ENCODE measurements around the gene DSCAML1.

The DSCAML1 gene

DNA sequence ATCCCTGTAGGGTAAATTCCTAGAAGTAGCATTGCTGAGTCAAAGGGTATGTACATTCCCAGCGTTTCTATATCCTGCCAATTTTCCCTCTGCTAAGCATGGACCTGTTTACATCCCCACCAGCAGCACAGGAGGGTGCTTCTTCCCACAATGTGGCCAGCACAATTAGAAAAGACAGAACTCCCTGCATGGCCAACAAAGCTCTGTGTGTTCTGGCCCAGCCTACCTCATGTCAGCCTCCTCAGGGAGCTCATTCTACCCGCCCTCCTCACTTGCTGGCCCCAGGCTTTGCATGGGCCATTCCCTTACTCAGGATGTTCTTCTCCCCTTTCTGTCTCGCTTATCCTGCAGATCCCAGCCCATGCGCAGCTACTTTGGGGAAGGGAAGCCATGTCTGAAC, 186.1 kb downstream of the DSCAML1 start:
- DNase-seq (ENCODE audit: low spot score): no peak

DNA sequence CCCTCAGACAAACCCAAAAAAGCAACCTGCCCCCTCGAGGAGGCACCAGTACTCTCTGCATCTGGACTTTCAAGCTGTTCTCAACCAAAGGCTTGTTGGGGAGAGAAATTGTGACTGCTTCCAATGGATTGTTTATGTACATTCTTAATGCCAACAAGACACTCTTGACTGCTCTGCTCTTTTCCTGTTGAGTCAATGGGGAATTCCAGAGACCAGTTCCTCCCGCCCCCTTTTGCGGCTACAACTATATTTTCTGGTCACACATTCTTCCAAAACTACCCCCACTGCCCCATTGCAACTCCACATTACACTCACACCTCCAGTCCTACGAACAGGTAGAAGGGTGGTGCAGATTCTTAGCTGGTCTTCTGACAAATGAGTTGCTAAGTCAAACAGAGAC, 187.0 kb downstream of the DSCAML1 start:
- no peak for DNase-seq (ENCODE audit: low spot score)

DNA sequence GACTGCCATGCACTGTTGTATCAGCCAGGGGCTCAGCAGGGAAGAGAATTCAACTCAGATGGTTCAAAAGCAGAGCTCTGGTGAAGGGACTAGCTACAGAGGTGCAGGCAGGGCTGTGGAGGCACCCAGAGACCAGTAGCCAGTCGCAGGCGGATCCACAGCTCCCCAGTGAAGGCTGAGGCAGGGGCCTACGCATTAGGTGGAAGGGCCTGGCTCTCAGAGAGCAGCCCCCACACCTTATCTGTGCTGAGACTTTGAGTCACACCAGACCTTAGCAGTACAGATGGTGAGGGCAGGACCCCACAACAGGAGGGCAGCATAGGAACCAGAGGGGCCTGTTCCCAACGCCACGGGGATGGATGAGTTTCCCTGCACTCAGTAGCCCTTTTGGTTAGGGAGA, 189.6 kb downstream of the DSCAML1 start:
- DNase-seq (ENCODE audit: low spot score): no peak

DNA sequence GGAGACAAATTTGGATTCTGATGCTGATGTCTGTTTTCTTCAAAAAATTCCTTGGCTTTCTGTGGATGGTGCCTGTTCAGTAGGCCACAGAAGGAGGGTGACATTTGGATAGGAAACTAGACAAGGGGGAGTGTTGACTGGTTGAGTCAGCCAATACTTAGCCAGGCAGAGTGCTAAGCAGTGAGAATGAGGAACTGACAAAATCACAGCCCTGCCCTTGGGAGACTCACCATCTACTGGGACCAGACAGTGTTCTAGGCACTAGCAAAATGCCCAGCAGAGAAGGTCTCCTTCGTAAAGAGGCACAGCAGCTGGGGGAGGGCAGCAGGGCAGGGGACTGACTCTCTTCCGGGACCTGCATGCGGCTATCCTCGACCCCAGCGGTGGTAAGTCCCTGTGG, 190.2 kb downstream of the DSCAML1 start:
- no peak for DNase-seq (ENCODE audit: low spot score)

DNA sequence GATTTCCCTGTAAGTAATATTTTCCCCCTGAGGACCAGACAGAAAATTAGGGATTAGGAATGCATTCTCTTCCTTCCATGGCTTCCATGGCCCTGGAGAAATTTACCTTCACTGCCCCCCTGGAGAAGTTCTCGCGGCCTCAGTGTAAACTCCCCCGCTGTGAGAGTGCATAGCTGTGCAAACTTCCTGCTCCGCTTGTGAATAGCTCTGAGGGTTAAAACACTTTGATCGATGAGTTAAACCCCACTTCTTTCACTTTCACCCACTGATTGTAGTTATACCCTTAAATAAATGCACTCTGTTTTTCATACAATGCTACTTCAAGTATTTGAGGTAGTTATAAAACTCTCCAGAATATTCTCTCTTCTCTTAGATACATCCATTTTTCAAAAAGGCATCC, 190.8 kb downstream of the DSCAML1 start:
- DNase-seq (ENCODE audit: low spot score): no peak

DNA sequence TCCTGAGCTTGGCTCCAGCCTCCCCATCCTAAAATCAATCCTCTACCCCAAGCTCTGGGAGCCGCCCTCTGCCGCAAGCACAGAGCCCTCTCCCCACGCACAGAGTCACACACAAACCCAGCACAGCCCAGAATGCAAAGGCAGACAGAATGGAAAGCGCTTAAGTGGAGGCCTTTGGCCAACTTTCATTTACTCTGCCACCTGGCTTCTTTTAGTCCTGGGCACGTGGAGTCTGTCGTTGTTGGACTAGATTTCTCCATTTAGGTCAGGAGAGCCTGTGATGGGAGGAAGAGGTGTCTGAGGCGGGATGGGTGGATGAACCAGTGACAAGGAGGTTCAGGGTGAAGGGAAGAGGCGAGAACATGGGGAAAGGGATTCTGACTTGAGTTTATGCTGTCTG, 191.7 kb downstream of the DSCAML1 start:
- no peak for DNase-seq (ENCODE audit: low spot score)

DNA sequence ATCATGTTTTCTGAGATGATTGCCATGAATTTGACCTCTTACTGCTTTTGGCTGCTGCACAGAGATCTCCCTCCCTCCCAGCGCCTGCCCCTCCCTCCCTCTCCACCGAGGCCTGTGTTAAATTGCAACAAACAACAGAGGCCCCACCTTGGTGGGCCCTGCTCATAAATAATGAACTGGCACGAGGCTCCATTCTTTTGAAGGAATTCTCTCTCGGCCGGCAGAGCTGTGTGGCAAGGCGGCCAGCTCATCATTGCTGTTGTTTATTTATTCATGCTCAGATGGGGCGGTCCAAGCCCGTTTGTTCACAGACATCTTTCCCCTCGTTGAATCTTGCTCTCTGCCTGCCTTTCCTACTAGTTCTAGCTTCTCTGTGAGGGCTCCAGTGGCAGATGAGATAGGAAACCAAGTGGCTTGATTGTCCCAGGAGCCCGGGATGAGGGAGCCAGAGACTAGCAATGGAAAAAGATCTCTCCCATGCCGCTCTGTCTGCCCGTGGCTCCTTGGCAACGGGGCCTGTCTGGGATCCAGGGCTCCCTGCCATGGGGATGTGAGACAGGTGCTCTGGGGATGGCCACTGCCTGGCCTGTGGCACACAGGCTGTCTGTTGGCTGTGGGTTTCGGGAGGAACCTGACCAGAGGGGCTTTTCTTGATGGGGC, 192.6 kb downstream of the DSCAML1 start:
- no peak for DNase-seq (ENCODE audit: low spot score)

DNA sequence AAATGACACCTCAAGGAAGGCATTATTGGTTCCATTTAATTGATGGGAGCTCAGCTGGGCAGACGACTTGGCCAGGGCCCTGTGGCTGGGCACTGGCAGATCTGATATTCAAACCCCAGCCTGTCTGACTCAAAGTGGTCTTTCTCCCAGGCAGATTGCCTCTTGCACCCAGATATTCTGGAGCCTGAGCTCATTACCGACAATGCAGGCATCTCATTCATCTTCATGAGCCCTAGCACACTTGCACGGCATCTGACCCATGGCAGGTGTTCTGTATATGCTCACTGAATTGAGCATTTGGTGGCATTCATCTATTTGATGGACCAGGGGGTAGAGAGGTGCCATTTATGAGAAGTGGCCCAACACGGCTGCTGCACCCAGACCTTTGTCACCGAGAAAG, 193.1 kb downstream of the DSCAML1 start:
- DNase-seq (ENCODE audit: low spot score): no peak

DNA sequence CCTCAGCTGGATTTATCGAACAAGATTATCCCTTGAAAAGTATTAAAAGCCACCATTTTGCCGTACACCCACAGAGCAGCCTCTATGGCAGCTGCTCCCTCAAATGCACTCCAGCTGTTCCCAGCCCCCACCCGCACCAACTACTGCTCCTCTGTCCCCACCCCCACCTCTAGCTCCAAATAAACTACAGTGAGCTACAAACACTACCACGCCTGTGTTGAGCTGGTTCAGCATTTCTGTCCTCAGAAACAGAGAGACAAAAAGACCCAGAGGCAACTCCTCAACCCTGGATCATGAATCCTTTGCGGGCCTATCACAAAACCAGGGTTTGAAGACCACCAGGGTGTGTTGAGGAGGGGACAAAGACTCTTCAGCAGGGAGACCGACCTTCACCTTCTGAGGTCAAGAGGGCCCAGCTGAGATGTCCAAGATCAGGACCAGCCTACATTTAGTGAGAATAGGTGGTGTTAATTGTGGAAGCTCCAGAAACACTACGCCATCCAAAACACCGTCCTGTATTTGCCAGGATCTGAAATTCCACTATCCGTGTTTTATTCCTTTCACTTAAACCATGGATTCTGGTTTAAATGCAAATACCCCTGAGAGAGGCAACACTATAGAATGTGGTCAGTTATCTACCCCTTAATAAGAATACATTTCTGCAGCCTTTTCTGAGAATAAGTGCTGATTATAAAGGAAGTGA, 195.9 kb downstream of the DSCAML1 start:
- no peak for DNase-seq (ENCODE audit: low spot score)

DNA sequence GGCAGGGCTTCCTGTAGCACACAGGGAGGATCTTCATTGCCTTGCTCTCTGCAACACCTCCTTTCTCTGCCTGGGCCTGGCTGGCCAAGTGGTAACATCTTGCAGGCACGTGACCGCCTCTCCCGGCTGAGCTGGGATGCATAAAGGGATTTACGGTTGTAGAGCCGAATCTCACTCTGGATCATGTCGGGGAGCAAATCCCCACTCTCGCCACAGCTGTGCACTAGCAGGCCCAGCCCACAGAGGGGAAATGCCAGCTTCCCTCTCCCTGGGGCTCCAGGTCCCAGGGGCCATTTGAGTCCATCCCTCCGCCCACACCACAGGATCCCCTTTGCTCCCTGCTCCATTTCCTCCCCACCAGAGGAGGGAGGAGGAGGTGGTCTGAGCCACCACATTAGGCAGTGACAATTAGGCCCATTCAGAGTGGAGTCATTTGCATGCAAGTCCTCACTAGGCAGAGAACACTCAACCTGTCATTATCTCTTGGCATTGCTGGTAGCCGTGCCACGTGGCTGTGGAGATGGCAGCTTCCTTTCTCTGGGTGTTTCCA, 196.7 kb downstream of the DSCAML1 start:
- no peak for DNase-seq (ENCODE audit: low spot score)

DNA sequence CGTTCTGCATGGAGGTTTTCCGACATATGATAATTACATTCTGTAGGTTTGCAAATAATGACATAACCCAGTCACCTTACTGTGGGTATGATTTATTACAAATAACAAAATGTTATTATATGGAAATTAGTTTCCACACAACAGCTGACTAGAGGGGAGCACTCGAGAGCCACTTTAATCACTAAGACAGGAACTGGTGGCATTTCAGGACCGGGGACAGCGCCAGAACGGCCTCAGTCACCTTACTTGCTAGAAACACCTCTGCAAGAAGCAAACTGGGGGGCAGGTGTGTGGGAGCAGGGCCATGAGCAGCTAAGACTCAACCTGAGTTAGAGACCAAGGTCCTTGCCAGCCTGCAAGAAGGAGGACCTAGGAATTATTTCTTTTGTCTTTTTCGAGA, 199.9 kb downstream of the DSCAML1 start:
- DNase-seq (ENCODE audit: low spot score): no peak

DNA sequence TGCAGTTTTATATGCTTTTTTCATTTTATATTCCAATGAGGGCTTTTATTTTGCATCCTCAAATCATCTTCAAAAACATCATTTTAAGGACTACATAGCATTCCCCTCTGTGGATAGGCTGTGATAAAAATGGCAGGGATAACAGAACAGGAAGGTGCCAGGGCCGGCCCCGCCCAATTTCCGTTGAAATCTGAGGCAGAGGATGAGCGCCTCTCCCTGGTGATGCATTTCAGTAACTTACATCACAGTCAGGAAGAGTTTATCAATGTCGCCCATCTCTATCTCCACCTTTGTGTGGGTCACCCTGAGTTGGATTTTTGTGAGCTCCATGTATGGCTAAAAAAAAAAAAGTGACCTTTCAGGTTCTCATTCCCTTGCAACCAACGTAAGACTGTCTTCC, 201.6 kb downstream of the DSCAML1 start:
- no peak for DNase-seq (ENCODE audit: low spot score)

DNA sequence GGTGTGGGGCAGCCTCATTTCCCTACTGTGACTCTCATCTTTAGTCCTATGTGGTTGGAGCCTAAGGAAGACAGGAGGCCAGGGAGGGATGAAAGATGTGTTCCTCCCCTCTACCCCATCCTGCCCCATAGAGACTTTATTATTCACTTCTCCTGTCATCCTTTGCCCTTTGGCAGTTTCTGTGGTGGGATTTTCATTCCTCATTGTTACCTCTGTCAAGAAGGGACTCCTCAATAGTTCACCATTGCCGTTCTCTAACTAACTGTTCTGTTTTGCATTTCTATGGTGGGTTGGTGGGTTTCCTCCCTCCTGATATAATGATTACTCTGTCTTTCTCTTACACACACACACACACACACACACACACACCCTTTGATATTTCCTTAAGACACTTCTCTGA, 202.3 kb downstream of the DSCAML1 start:
- DNase-seq (ENCODE audit: low spot score): no peak

DNA sequence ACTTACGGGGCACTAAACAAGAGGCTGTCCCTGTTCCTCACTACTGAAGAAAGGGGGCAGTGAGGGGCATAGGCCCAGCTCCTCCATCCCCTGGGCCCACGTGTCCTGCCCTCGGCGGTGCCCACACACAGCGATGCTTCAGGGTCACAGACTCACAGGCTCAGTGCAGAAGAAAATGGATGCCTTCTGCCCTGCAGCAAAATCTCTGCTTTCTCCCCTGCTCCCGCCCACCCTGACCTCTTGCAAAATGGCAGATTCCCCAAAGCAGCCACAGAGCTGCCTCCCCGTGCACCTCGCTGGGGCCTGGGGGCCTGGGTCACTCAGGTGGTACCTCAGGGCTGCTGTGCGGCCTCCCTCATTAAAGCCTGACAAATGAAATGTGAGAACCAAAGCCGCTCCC, 204.0 kb downstream of the DSCAML1 start:
- DNase-seq (ENCODE audit: low spot score): no peak

DNA sequence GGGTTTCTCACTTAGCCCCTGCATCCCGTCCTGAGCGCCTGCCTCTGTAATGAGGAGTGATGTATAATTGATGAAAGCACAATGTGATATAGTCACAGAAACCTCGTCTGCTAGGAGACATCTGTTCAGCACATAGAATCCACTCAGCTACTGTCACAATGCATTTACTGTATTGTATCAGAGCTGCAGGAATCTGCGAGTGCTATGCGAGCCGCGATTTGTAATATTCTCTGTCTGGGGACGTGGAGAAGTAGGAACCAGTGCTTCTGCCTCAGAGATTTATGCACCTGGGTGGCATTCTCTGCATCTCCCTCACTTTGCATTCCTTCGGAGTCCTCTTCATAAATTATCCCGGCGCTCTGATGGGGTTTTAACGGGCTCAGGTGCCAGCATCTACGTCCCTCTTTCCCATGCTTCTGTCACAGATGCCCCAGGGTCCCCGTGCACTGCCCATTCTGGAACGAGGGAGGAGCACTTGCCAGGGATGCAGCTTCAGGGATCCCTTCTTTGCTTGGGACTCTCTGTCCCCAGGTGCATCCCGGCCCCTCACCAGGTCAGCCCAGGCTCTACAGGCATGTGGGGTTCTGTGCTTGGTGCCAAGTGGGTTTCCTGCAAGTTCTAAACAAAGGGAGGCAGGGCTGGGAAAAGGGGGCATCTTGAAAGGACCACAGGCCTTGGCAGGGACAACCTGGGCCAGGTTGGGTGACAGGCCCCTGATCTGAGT, 205.5 kb downstream of the DSCAML1 start:
- no peak for DNase-seq (ENCODE audit: low spot score)

DNA sequence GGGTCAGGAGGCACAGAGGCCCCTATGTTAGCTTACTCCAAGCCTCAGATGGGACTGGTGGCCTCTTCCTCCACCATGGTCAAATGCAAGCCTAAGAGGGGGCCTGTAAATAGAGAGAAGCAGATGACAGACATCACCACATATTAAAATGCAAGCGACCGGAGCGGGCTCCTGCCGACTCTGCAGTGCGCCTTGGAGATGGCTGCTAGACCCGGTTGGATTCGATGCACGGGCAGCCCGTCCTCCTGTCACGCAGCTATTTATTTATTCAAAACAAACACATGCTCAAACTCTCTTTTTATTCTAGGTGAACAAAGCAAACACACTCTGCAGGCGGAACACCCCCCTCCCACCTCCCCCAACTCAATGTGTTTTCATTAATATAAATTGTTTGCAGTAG, 208.0 kb downstream of the DSCAML1 start:
- DNase-seq (ENCODE audit: low spot score): no peak

DNA sequence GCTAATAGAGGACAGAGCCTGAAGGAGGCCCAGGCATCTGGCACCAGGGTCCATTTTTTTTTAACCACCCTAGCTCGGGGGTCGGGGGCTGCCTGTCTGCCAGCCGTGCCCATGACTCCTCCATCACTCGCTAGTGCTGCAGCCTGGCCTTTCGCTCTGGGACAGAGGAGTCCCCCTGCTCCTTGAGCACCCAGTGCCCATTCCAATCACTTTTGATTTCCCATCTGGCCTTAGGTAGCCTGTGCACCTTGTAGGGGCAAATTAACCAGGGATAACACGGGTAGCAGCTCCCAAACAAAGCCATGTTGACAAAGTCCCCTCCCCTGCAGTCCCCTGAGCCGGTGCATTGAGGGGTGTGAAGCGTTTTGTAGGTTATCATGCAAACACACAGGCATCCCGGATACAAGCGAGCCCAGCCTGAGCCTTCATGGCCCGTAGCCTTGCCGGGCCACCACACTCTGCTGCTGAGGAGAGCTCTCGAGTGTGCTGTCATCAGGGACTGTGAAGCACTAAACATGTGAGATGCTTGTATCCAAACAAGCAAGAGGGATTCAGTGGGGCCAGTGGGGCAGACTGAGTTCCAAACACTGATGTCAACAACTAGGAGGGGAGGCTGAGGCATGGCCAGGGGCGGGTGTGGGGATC, 208.7 kb downstream of the DSCAML1 start:
- no peak for DNase-seq (ENCODE audit: low spot score)

DNA sequence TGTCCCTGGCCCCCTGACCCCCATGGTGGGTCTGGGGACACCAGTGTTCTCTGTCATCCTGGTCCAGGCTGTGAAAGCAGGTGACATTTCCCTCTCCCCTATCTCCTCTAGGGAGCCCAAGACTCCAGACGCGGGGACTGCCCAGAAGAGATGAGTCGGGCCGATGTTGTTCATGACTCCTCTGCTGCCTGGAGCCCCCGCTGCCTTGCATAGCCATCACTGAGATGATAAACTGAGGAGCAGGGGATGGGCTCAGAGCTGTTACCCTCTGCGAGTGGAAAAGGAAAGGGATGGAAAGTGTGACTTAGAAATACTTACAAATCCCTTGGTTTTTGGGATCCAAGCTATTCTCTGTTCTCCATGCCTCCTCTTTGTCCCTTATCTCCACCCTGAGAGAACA, 209.6 kb downstream of the DSCAML1 start:
- DNase-seq (ENCODE audit: low spot score): no peak

DNA sequence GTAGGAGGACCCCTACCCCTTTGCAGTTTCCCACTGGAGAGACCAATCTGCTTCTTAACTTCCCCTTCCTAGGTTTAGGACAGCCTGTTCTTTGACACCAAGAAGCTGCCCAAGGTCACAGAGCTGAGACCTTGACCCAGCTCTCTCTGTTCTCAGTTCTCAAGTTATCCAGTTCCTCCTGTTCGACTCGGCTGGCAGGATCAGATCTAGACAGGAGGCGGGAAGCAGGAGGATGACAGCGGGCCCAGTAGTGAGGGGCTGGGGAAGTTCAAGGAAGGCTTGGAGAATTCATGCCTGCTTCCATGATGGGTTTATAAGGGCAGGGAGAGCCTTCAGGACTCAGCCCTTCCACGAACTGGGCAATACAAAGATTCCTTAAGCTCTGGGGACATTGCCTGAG, 210.6 kb downstream of the DSCAML1 start:
- no peak for DNase-seq (ENCODE audit: low spot score)

DNA sequence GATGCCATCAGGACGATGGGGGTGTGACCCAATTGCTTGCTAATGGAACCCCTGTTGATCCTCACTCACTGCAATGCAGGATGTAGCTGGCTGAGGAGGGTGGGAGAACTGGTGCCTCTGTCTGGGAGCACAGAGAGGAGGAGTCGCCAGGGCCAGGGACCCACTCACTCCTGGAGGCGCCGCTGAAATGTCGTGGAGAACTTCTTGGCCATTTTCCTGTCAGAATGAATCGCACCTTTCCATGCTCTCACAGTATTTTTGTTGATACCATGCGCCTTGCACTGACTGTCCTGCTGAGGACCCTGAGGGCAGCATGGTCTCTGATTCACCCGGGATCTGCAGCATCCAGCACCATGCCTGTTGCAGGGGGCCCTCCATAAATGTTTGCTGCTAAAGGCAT, 211.4 kb downstream of the DSCAML1 start:
- DNase-seq (ENCODE audit: low spot score): no peak

DNA sequence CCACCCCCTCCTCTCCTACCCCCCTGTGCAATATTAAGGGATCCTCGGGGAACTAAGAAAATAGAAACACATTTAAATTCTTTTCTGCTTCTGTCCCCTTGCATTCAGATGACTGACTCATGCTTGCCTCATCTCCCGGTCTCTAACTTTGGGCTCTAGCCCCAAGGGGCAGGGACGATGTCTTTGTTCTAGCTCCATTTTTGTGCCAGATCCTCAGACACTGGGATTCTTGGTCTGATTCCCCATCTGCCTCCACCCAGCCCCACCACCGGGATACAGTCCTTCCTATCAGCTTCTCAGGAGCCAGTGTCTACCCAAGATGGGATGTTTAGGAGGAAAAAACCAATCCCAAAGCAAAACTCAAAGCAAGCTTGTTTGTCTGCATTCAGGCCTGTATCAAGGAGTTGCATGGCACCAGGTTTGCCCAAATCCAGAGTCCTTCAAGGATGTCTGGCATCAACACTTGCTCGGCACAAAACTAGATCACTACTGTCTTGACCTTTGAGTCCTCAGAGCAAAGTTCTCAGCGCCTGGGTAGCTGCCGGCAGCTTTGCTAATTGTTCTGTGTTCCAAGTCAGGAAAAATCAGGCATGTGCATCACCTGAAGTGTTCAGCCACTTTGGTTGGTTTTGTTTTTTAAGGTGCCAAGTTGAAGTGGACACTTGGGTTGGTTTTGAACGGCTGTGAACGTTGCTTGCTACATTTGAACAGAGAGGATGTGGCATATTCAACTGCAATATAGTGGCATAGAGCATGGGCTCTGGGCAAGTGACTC, 212.8 kb downstream of the DSCAML1 start:
- no peak for DNase-seq (ENCODE audit: low spot score)

Measured in hematopoietic multipotent progenitor cell treated with erythropoietin and hydrocortisone succinate and interleukin-3 and kit ligand, for 15 days (in vitro differentiated cells).